HG03439 (cell line): ENCODE results near the gene EXOC1.
A peak's percentile ranks its signal among the peaks of the same experiment; 100 is the strongest.
"Not testable (repeated sequence)": the region's sequence is repeated elsewhere in the genome, so short reads cannot be mapped to it uniquely, and the experiment has no call there.

Source experiments
- ATAC-seq: cut with Tn5 transposase; IDR thresholded peaks from one replicate; pipeline ENCODE4 v1.9.1; 2021; ENCODE audit warnings: mild to moderate bottlenecking, moderate library complexity; ENCODE audit not compliant: unreplicated experiment

Gene EXOC1

GRCh38 chr4:55906323-55906722 is 52.9 kb downstream of the EXOC1 start:
- no peak for ATAC-seq

DNA sequence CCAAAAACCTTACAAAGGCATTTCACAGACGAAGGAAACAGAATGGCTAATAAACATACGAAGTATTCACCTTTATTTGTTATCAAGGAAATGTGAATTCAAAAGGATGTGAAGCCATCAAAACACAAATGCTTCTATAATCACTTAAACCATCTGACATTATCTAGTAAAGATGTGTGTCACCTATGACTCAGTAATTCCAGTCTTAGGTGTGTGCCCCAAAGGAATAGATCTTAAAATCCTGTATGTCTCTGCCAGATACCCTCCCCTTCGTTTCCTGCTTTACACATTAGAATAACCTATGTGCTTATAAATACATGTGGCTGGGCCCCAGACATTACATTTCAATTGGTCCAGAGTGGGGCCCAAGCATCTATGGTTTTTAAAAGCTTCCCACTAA is 53.5 kb downstream of the EXOC1 start:
- no peak for ATAC-seq

DNA sequence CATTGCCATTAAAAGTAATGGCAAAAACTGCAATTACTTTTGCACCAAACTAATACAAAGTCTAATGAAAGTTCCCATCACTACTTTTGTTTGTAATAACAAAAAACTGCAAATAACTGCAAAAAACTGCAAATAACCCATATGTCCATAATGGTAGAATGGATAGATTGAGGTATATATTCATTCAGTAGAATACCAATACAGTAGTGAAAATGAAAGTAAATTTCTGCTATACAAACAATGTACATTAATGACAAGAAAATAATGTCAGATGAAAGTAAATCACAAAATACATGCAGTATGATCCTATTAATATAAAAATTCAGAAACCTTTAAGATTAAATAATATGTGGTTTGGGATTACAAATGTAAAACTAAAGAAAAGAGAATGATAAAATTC is 54.0 kb downstream of the EXOC1 start:
- ATAC-seq, result no peak

GRCh38 chr4:55910140-55910539 is 56.7 kb downstream of the EXOC1 start:
- no peak for ATAC-seq

- no peak for ATAC-seq
Measured at GRCh38 chr4:55912249-55912648, 58.8 kb downstream of the EXOC1 start.

GRCh38 chr4:55920571-55920970 is 67.1 kb downstream of the EXOC1 start:
- ATAC-seq, result no peak

- no peak for ATAC-seq
Measured at GRCh38 chr4:55921093-55921492, 67.6 kb downstream of the EXOC1 start.

DNA sequence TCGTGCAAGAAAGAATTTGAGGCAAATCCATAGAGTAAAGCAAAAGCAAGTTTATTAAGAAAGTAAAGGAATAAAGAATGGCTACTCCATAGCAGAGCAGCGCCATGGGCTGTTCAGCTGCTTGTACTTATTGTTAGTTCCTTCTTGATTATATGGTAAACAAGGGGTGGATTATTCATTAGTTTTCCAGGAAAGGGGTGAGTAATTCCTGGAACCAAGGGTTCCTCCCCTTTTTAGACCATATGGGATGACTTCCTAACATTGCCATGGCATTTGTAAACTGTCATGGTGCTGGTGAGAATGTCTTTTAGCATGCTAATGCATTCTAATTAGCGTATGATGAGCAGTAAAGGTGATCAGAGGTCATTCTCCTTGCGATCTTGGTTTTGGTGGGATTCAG is 71.8 kb downstream of the EXOC1 start:
- ATAC-seq, result no peak

GRCh38 chr4:55926610-55927009 is 73.2 kb downstream of the EXOC1 start:
- ATAC-seq, result no peak

- ATAC-seq, result no peak
Measured at GRCh38 chr4:55927803-55928437, 74.5 kb downstream of the EXOC1 start.

DNA sequence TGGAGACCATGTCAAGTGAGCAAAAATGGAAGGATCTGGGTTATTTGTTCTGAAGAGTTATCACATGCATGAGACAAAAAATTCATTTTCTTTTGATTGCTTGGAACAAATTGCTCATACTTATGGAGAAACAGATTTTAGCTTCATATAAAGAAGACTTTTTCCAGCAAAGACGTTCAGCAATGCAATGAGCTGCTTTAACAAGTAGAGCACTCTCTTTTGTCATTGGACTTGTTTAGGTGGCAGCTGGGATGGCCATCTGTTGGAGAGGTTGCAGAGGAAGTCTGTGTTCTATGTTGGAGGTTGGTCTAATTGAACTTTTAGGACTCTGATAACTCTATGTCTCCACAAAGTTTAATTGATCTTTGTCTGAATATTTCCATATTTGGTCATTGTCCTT is 75.4 kb downstream of the EXOC1 start:
- no peak for ATAC-seq

GRCh38 chr4:55931043-55931442 is 77.6 kb downstream of the EXOC1 start:
- ATAC-seq, result no peak

GRCh38 chr4:55931833-55932232 is 78.4 kb downstream of the EXOC1 start:
- ATAC-seq, result no peak

- ATAC-seq, result no peak
Measured at GRCh38 chr4:55932511-55932910, 79.1 kb downstream of the EXOC1 start.

GRCh38 chr4:55933611-55934010 is 80.2 kb downstream of the EXOC1 start:
- ATAC-seq, result no peak

GRCh38 chr4:55935907-55936306 is 82.5 kb downstream of the EXOC1 start:
- not testable (repeated sequence) for ATAC-seq

DNA sequence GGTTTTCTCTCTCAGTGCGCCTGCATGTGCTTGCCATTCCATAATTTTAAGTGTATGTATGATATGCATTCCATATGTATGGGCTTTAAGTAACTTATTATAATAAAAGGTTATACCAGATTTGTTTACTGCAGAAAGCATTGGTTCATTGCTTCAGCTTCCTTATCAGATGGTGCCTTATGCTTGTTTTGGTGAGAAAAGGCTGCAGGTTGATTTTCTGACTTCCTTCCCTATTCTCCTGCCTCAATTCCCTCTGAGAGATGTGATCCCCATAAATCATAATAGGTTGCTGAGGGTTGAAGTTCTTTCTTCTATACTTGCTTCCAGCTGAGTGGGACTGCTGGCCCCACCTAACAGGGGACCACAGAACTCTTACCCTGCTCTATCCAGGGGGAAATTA is 85.0 kb downstream of the EXOC1 start:
- ATAC-seq, result no peak

- no peak for ATAC-seq
Measured at GRCh38 chr4:55939421-55939820, 86.0 kb downstream of the EXOC1 start.

DNA sequence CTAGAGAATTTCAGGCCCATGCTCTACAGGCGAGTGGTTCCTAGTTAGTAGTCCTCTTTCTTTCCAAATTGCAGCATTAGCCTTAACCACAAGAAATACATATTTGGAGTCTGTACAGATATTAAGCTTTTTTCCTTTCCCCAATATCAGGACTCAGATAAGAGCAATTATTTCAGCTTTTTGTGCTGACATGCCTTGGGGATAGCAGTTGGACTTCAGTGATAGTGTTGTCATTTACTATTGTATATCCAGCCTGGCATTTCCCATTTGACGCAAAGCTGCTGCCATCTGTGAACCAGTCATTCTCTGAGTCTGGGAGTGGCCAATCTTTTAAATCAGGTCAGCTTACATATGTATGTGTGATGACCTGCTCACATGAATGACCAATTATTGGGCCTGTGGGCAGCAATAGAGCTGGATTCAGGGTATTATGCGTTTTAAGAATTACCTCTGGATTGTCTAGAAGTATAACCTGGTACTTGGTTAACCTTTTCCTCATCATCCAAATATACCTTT is 88.5 kb downstream of the EXOC1 start:
- ATAC-seq, result no peak

DNA sequence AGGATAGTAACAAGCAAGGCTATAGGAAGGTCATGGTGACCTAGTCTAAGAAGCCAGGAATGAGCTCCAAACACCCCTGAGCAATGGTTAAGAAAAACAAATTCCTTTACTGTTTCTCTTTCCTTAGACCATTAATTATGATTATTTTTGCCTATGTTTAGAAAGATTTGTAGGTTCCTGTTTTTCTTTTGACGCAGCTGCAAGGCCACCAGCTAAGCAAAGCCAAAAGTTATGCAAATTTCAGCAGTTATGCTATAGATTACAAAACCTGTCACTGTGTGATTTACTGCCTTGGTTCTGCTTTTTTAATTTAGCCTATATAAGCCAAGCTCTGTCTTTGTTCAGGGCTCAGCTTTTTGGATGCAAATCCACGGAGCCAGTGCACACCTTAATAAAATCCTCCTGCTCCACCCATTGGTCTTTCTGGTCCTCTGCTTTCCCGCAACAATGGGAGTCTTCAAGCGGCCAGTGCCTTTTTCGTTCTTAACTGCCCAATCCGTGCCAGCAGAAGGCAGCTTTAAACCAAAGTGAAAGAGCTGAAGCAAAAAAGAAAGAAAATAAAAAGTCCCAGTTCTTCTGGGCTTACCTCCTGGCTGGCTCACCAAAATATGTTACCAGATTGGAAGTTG is 93.9 kb downstream of the EXOC1 start:
- ATAC-seq, result peak; percentile 31

DNA sequence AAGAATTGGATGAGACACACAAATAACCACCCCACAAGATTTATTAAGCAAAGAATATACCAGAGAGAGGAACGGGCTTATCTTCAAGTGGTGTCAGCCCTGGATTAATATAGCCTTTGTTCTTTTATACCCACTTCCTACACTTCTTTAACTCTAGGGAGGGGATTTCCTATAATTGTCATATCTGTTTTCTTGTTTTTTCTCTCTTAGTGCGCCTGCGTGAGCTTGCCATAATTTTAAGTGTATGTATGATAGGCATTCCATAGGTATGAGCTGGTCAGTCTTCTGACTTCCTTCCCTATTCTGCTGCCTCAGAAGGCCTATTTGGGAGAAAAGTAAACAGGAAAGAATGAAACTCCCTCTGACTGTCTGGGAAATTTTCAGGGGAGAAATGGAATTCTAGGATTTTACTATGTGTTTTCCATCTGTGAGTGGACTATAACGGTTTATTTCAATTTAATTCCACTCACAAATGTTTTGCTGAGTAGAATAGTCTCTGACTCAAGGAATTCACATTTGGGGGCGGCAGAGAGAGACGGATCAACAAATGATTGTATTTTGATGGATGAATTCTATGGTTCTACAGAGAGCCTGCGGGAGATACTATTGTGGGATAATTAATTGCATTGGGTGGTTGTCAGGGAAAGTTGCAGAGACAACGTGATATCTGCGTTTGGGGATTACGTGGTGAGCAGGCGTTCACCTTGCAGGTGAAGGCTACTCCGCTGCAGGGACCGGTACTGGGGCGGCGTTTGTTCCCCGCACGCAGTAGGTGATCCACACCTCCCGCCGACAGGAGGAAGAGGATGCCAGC is 94.7 kb downstream of the EXOC1 start:
- peak; percentile 14 for ATAC-seq
